GM20000 (cell line): ENCODE results near the gene JAZF1.

Experiments used
- DNase-seq: peaks from one replicate; pipeline ENCODE4 v3.0.0; 2012; ENCODE audit warnings: low spot score
- TF ChIP-seq, protein P1 (sequence below): IDR thresholded peaks from 2 replicates; pipeline ENCODE4 v1.5.1; 2012; ENCODE audit warnings: mild to moderate bottlenecking, control low read depth; ENCODE audit errors: extremely low read depth, missing control alignments

Gene JAZF1

DNA sequence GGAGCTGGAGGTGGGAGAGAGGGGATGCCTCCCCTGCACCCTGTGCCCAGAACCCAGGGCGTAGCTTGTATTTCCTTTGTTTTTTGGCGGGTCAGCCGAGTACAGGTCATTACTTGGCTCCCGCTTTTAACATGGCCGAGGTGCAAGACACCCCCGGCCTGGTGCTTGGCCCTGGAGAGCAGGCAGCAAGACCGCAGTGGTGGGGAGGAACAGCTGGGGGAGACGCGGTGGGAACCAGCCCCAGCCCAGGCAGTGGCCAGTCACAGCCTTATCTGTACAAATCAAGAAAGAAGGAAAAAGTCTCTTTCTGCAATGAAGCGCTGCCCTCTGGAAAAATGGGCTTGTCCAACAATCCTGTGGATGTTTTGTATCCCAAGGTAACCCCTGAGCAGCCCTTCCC, 341.5 kb downstream of the JAZF1 start:
- TF ChIP-seq, protein P1, sequence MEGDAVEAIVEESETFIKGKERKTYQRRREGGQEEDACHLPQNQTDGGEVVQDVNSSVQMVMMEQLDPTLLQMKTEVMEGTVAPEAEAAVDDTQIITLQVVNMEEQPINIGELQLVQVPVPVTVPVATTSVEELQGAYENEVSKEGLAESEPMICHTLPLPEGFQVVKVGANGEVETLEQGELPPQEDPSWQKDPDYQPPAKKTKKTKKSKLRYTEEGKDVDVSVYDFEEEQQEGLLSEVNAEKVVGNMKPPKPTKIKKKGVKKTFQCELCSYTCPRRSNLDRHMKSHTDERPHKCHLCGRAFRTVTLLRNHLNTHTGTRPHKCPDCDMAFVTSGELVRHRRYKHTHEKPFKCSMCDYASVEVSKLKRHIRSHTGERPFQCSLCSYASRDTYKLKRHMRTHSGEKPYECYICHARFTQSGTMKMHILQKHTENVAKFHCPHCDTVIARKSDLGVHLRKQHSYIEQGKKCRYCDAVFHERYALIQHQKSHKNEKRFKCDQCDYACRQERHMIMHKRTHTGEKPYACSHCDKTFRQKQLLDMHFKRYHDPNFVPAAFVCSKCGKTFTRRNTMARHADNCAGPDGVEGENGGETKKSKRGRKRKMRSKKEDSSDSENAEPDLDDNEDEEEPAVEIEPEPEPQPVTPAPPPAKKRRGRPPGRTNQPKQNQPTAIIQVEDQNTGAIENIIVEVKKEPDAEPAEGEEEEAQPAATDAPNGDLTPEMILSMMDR, result no peak
- no peak for DNase-seq

DNA sequence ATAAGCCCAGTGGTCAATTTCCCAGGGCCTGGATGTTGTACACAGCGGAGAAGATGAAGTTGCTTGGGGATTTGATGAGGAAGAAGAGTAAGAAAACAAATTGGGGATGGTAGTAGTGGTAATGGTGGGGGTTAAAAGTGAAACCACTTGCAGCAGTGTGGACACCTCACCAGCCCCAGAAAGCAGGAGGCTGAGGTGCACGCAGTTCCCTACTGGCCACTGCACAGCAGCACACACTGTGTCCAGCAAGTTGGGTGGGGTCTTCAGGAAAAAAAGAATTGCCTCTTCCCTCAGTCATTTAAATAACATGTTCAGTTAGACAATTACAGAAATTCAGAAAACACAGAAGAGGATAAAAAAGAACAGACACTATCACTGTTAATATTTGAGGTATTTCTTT, 344.1 kb downstream of the JAZF1 start:
- TF ChIP-seq, protein P1, result no peak

DNA sequence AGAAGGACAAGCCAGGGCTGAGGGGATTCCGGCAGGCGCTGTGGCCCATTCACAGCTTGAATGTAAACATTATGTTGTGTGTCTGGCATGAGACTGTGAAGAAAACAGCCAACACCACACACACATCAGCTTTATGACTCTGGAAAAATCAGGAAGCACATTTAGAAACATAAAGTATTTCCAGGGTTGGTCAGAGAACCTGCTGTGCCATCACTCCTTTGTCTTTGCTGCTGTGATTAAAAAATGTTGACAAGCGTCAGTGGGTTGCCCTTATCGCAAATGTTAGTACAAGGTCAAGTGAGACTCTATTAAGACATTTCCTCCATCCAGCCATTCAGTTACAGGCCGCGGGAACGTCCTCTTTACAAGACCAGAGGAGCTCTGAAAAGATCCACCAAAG, 345.2 kb downstream of the JAZF1 start:
- TF ChIP-seq, protein P1, result no peak
- DNase-seq, result no peak

More for the DNA sequence above, 344.1 kb downstream of the JAZF1 start:
- no peak for DNase-seq

DNA sequence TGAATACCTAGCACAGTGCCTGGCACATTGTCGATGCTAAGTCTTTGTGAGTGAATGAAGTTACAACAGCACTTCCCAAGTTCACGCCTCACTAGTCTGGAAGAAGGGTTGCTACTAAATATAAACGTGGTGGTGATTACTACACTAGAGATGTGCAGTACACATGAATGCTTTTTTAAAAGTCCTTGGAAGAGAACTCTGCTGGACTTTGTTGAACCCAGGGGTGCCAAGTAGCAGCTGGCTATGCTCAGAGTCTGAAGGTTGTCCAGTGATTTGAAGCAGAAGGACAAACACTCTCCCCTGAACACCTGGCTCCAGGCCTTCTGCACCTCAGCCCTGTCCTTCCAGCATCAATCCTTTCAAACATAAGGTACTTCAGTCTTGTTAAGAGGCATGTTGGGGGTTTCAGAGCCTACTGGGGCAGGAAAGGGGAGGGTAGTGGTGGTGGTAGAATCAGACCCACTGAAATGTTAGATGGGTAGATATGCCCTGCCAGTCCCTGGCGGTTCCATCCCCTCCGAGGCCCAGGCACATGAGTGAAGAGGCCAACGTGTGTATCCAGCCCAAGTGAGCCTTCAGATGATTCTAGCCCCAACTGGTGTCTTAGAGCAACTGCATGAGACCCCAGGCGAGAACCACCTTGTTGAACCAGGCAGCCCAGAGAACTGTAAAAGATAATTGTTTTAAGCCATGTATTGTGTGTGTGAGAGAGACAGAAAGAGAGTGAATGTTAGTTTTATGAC, 346.2 kb downstream of the JAZF1 start:
- DNase-seq, result no peak

DNA sequence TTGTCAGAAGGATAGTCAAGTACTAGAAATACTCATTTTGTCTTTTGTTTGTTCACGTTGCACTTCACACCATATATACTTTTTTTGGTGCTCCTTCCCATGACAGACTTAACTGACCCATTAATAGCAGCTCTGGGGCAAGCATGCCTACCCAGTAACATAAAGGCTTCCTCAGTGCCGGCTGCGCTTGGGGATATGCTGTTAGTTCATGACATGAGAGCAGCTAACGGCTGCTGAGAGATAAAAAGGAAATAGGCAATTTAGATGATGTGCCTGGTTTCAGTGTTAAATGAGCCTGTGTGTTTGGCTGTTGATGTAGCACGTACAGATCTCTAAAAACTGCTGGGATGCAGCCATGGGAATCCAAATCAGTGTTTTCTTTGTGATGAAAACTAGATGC, 354.2 kb downstream of the JAZF1 start:
- TF ChIP-seq, protein P1, result no peak
- DNase-seq, result no peak

More for the DNA sequence above, 346.2 kb downstream of the JAZF1 start:
- TF ChIP-seq, protein P1, result no peak

DNA sequence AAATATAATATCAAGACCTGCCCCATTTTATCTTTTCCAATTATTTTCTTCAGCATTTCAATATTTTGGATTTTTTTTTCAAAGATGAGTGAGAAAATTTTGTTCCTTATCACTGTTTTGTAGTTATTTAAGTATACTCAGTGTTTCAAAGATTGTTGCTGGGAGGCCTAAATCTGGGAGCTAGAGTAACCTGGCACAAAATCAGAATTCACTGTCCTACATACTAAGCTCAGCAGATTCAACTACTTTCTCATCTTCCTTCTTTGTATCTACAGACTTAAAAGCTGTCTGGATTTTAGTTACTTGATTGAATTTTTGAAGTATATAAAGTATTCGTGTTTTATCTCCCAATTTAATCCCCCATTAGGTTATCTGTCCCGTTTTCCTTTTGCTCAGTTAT, 354.7 kb downstream of the JAZF1 start:
- TF ChIP-seq, protein P1, result no peak
- no peak for DNase-seq

DNA sequence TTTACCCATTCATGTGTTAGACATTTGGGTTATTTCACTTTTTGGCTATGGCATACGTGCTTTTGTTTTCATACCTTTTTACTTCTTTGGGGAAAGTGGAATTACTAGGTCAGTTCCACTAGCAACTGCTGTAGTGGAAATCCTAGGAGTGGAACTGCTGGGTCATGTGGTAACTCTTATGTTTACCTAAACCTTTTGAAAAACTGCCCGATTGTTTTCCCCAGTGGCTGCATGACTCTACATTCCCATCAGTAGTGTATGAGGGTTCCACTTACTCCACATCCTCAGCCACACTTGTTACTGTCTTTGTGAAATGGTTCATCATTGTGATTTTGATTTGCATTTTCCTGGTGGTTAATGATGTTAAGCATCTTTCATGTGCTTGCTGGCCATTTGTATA, 358.4 kb downstream of the JAZF1 start:
- TF ChIP-seq, protein P1, result no peak
- no peak for DNase-seq
